ENCODE data around the gene CAMK1D.

DNA sequence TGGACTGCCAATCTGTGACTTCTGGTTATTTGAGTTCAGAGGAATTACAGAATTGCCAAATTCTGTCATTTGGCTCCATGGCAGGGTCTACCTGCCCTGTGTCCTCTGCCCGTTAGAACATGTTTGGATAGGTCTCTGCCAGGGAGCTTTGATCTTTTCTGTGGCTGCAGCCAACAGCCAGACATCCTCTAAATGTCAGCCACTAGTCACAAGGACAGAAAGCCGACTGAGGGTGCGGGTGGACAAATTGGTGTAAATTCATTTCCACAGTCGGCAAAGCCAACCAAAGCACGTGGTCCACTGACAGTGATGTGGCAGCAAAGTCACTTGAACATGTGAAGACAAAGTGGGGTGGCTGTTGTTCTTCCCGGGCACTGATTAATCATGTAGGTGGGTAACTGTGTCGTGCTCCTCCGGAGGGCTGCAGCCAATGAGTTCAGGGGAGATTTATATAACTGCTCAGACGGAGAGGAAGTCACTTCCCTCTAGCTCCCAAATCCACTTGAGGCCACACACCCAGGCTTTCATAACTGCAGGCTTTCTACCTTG is 26.7 kb upstream of the CAMK1D start:
- TF ChIP-seq, protein P1, sequence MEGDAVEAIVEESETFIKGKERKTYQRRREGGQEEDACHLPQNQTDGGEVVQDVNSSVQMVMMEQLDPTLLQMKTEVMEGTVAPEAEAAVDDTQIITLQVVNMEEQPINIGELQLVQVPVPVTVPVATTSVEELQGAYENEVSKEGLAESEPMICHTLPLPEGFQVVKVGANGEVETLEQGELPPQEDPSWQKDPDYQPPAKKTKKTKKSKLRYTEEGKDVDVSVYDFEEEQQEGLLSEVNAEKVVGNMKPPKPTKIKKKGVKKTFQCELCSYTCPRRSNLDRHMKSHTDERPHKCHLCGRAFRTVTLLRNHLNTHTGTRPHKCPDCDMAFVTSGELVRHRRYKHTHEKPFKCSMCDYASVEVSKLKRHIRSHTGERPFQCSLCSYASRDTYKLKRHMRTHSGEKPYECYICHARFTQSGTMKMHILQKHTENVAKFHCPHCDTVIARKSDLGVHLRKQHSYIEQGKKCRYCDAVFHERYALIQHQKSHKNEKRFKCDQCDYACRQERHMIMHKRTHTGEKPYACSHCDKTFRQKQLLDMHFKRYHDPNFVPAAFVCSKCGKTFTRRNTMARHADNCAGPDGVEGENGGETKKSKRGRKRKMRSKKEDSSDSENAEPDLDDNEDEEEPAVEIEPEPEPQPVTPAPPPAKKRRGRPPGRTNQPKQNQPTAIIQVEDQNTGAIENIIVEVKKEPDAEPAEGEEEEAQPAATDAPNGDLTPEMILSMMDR (IDR thresholded peaks at IDR 0.05): no peak
- no peak for TF ChIP-seq MXI1 (IDR thresholded peaks at IDR 0.05; ENCODE audit: low read depth, low read length)
- TF ChIP-seq EZH2phosphoT487 (IDR thresholded peaks at IDR 0.05; ENCODE audit: borderline replicate concordance, low read depth): no peak
- TF ChIP-seq SIN3A (IDR thresholded peaks at IDR 0.05; ENCODE audit: borderline replicate concordance, low read depth, low read length): no peak
- TF ChIP-seq TEAD4 (IDR thresholded peaks at IDR 0.05; ENCODE audit: borderline replicate concordance, insufficient read depth): no peak
- TF ChIP-seq FOXJ3 (CRISPR knock-in tag; IDR thresholded peaks at IDR 0.05): no peak
- no peak for TF ChIP-seq POLR2AphosphoS5 (IDR thresholded peaks at IDR 0.05; ENCODE audit: low read depth, low read length)
- no peak for TF ChIP-seq GABPA (IDR thresholded peaks at IDR 0.05; ENCODE audit: low read depth)
- TF ChIP-seq, protein P2, sequence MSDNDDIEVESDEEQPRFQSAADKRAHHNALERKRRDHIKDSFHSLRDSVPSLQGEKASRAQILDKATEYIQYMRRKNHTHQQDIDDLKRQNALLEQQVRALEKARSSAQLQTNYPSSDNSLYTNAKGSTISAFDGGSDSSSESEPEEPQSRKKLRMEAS (IDR thresholded peaks at IDR 0.05; ENCODE audit: low read depth): no peak
- no peak for TF ChIP-seq NFIC (IDR thresholded peaks at IDR 0.05; ENCODE audit: borderline replicate concordance)
- no peak for TF ChIP-seq EP300 (IDR thresholded peaks at IDR 0.05; ENCODE audit: borderline replicate concordance in 1 of 2, low read depth in 1 of 2, low read length in 1 of 2)

Data from SK-N-SH (cell line).